DOHH2 (cell line): ENCODE measurements around the gene EME2.

ENCODE experiments used
- EZH2phosphoT487 ChIP-seq: fragments of 200-600 bp; sonication (generic); IDR thresholded peaks from 2 replicates; pipeline ENCODE4 v1.6.1; 2017; ENCODE audit warnings: borderline replicate concordance, mild to moderate bottlenecking, antibody characterized with exemption, low read length, moderate library complexity, mixed read lengths
- TF ChIP-seq, protein P1 (sequence below): fragments of 200-600 bp; sonication (generic); IDR thresholded peaks from one replicate; pipeline ENCODE4 v1.5.1; 2014; ENCODE audit warnings: antibody characterized with exemption, mild to moderate bottlenecking, low read depth, low read length; ENCODE audit not compliant: poor library complexity, severe bottlenecking

DNA sequence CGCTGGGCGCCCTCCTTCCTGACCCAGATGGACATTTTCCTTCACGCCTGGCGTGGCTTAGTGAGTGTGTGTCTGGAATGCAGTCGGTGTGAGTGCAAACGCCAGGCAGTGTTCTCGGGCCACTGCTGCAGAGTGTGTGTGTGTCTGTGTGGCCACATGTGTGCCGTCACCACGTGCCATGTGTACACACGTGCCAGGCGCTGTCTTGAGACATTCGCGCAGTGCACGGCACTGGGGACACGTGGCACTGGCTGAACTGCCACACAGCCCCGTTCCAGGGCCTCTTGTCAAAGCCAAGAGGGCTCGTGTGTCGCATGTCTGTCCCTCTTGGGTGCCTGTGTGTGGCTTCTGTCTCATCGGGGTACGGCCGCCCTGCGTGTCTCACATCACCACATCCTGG is 37.8 kb upstream of the EME2 start:
- TF ChIP-seq, protein P1, sequence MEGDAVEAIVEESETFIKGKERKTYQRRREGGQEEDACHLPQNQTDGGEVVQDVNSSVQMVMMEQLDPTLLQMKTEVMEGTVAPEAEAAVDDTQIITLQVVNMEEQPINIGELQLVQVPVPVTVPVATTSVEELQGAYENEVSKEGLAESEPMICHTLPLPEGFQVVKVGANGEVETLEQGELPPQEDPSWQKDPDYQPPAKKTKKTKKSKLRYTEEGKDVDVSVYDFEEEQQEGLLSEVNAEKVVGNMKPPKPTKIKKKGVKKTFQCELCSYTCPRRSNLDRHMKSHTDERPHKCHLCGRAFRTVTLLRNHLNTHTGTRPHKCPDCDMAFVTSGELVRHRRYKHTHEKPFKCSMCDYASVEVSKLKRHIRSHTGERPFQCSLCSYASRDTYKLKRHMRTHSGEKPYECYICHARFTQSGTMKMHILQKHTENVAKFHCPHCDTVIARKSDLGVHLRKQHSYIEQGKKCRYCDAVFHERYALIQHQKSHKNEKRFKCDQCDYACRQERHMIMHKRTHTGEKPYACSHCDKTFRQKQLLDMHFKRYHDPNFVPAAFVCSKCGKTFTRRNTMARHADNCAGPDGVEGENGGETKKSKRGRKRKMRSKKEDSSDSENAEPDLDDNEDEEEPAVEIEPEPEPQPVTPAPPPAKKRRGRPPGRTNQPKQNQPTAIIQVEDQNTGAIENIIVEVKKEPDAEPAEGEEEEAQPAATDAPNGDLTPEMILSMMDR: no peak
- no peak for TF ChIP-seq EZH2phosphoT487
